Adrenal gland (tissue), 5 donors: ENCODE measurements around the gene E2F6.
"Not testable (repeated sequence)": the region's sequence is repeated elsewhere in the genome, so short reads cannot be mapped to it uniquely, and the experiment has no call there.

Experiments used
- CTCF ChIP-seq, 6 experiments: fragments of 450-650 bp in 4 of 6; fragments of 200-600 bp in 2 of 6; sonication (generic) in 1 of 6; IDR thresholded peaks; 1 replicate in 5 of 6; 2 replicates in 1 of 6; pipeline versions ENCODE4 v1.5.1 to v1.8.0; 2016 to 2021; ENCODE audit warnings: antibody characterized with exemption in 6 of 6, mild to moderate bottlenecking in 2 of 6, moderate library complexity in 1 of 6
- POLR2A ChIP-seq, 2 donors: fragments of 450-650 bp; IDR thresholded peaks; one replicate each; pipeline ENCODE4 v1.6.1; 2017; ENCODE audit warnings: antibody characterized with exemption in 2 of 2, mild to moderate bottlenecking in 2 of 2, moderate library complexity in 1 of 2
- donor health status: DM: no; HTN: no; CAD: no.

GRCh38 chr2:11405074-11405406, 60.9 kb downstream of the E2F6 start:
- TF ChIP-seq CTCF, POLR2A (IDR thresholded peaks at IDR 0.05): not testable (repeated sequence)
